Keratinocyte (primary cell): ENCODE data around the gene STARD4. TPM values are rescaled to one million over a fixed set of nuclear protein-coding genes. Genes with fewer than 3 reads are reported as not detected.

Experiments
- DNase-seq: peaks from one replicate; pipeline ENCODE4 v3.0.0-alpha.2; 2011; ENCODE audit warnings: low read depth, missing footprints, low spot score
- FAIRE-seq: peaks from 2 replicates; lab custom pipeline; 2011; peaks lifted over from hg19 to GRCh38; lab: Jason Lieb, UNC
- H2AFZ ChIP-seq: 2 replicates; pipeline ENCODE4 v1.6.0; 2012; ENCODE audit warnings: low read length, control low read depth, inconsistent platforms; ENCODE audit not compliant: control insufficient read depth
- H3K27ac ChIP-seq: 2 replicates; pipeline ENCODE4 v1.5.1; 2011; ENCODE audit warnings: low read length; ENCODE audit not compliant: control insufficient read depth, insufficient read depth
- H3K27me3 ChIP-seq: 3 replicates; pipeline ENCODE4 v1.6.0; 2011; ENCODE audit warnings: low read length; ENCODE audit not compliant: control insufficient read depth, insufficient read depth; ENCODE audit errors: extremely low read depth
- H3K36me3 ChIP-seq, 2 experiments: 2 replicates in 1 of 2; 3 replicates in 1 of 2; pipeline ENCODE4 v1.5.1; 2011; ENCODE audit warnings: low read length in 2 of 2, mild to moderate bottlenecking in 1 of 2; ENCODE audit not compliant: control insufficient read depth in 2 of 2, insufficient read depth in 2 of 2; ENCODE audit errors: extremely low read depth in 1 of 2
- H3K4me1 ChIP-seq: 3 replicates; pipeline ENCODE4 v1.5.1; 2011; ENCODE audit warnings: low read length; ENCODE audit not compliant: control insufficient read depth, insufficient read depth; ENCODE audit errors: extremely low read depth
- H3K4me2 ChIP-seq: 3 replicates; pipeline ENCODE4 v1.6.0; 2011; ENCODE audit warnings: low read depth, low read length; ENCODE audit not compliant: control insufficient read depth, insufficient read depth; ENCODE audit errors: extremely low read depth
- H3K4me3 ChIP-seq, 3 experiments: fragments of 200-600 bp in 1 of 3; sonication (generic) in 1 of 3; 2 replicates in 2 of 3; 3 replicates in 1 of 3; pipeline ENCODE4 v1.5.1; 2011 to 2016; ENCODE audit warnings: low read length in 3 of 3, mild to moderate bottlenecking in 3 of 3, control low read depth in 2 of 3, inconsistent platforms in 1 of 3, low read depth in 1 of 3, mixed read lengths in 1 of 3, mixed run types in 1 of 3, moderate library complexity in 1 of 3; ENCODE audit not compliant: control insufficient read depth in 2 of 3, insufficient read depth in 2 of 3; ENCODE audit errors: extremely low read depth in 1 of 3
- H3K79me2 ChIP-seq: 2 replicates; pipeline ENCODE4 v1.6.0; 2012; ENCODE audit warnings: low read length; ENCODE audit not compliant: control insufficient read depth, insufficient read depth
- H3K9ac ChIP-seq: 3 replicates; pipeline ENCODE4 v1.6.0; 2011; ENCODE audit warnings: low read length; ENCODE audit not compliant: control insufficient read depth, insufficient read depth; ENCODE audit errors: extremely low read depth
- H3K9me1 ChIP-seq: 3 replicates; pipeline ENCODE4 v1.6.0; 2011; ENCODE audit warnings: low read length; ENCODE audit not compliant: control insufficient read depth, insufficient read depth; ENCODE audit errors: extremely low read depth
- H3K9me3 ChIP-seq: 2 replicates; pipeline ENCODE4 v1.5.1; 2012; ENCODE audit warnings: low read depth, low read length; ENCODE audit not compliant: control insufficient read depth
- H4K20me1 ChIP-seq: 3 replicates; pipeline ENCODE4 v1.6.0; 2011; ENCODE audit warnings: low read length; ENCODE audit not compliant: control insufficient read depth, insufficient read depth; ENCODE audit errors: extremely low read depth
- CTCF ChIP-seq, 3 experiments: IDR thresholded peaks in 1 of 3; conservative IDR thresholded peaks in 1 of 3; optimal IDR thresholded peaks in 1 of 3; 2 replicates in 2 of 3; 3 replicates in 1 of 3; pipeline versions ENCODE3 to v1.5.1; 2011; ENCODE audit warnings: low read length in 3 of 3, mild to moderate bottlenecking in 3 of 3, moderate library complexity in 2 of 3, control low read depth in 1 of 3, inconsistent platforms in 1 of 3; ENCODE audit not compliant: insufficient read depth in 2 of 3; ENCODE audit errors: extremely low read depth in 1 of 3
- EZH2 ChIP-seq: IDR thresholded peaks from one replicate; pipeline ENCODE4 v1.6.1; 2012; ENCODE audit warnings: inconsistent platforms, mild to moderate bottlenecking, low read length, moderate library complexity
- dilution Hi-C: fragments of 300-500 bp; cut with MboI; formaldehyde crosslinking; loops from one replicate; pipeline ENCODE4 v1.7.0; 2020; ENCODE audit warnings: low sequenced_read_pairs; ENCODE audit not compliant: extremely low pct_ligation_motif_present
- polyA plus RNA-seq, 5 experiments: library from polyadenylated mRNA; depleted of rRNA in 3 of 5; stranded (reverse) in 3 of 5; stranded (forward) in 1 of 5; unstranded in 1 of 5; fragments of >200 nt; gene quantifications; 1 replicate in 1 of 5; 2 replicates in 3 of 5; 3 replicates in 1 of 5; pipeline versions ENCODE4 v1.2.1 to v1.2.3, GENCODE V29; 2011 to 2012; ENCODE audit warnings: missing spikeins in 2 of 5, low read depth in 1 of 5, low replicate concordance in 1 of 5

Gene STARD4
- polyA plus RNA-seq, 1 donor (not counting 4 experiments of a cell fraction or from before 2014, with no cell fraction given): 86.4 TPM

GRCh38 chr5:111557686-111558085, 45.4 kb upstream of the STARD4 start:
- Histone ChIP-seq H3K27me3 (no peaks in the 10 kb centered on the region), H3K4me1 (no peaks in the 10 kb centered on the region), H3K27ac (no peak overlapping the region), H3K9ac (no peak overlapping the region), H3K9me3 (no peaks in the 10 kb centered on the region), H3K9me1 (no peaks in the 10 kb centered on the region), H3K79me2 (no peaks in the 10 kb centered on the region), H3K4me2 (no peak overlapping the region), H3K4me3 (no peak overlapping the region), H2AFZ (no peak overlapping the region), H3K36me3 (no peaks in the 10 kb centered on the region), H4K20me1 (no peaks in the 10 kb centered on the region)
- DNase-seq (no peak), FAIRE-seq (no peak)
- dilution Hi-C loops: no loop called here
- TF ChIP-seq EZH2: no peak
- TF ChIP-seq CTCF (optimal IDR thresholded peaks at IDR 0.05 in 1 of 3, IDR thresholded peaks at IDR 0.05 in 1 of 3, conservative IDR thresholded peaks at IDR 0.05 in 1 of 3; ENCODE audit: extremely low read depth in 1 of 3, insufficient read depth in 2 of 3, low read length in 3 of 3): no peak

- DNase-seq (no peak), FAIRE-seq (no peak)
- H3K9me3 ChIP-seq: no peaks in the 10 kb centered on the region
- H3K27me3 ChIP-seq: no peaks in the 10 kb centered on the region
- no peaks in the 10 kb centered on the region for H3K4me1 ChIP-seq
- H3K36me3 ChIP-seq: no peaks in the 10 kb centered on the region
- no peak overlapping the region for H3K27ac ChIP-seq
- no peak overlapping the region for H3K4me3 ChIP-seq
- H4K20me1 ChIP-seq: no peaks in the 10 kb centered on the region
- no peak overlapping the region for H3K4me2 ChIP-seq
- TF ChIP-seq CTCF (optimal IDR thresholded peaks at IDR 0.05 in 1 of 3, IDR thresholded peaks at IDR 0.05 in 1 of 3, conservative IDR thresholded peaks at IDR 0.05 in 1 of 3; ENCODE audit: extremely low read depth in 1 of 3, insufficient read depth in 2 of 3, low read length in 3 of 3): no peak
- TF ChIP-seq EZH2: no peak
- no peak overlapping the region for H2AFZ ChIP-seq
- H3K9me1 ChIP-seq: no peaks in the 10 kb centered on the region
- dilution Hi-C loops: no loop called here
- no peaks in the 10 kb centered on the region for H3K79me2 ChIP-seq
- H3K9ac ChIP-seq: no peak overlapping the region
Measured at GRCh38 chr5:111557111-111557510, 44.8 kb upstream of the STARD4 start.
